ENCODE measurements around the gene PDK3. TPM values are rescaled to one million over a fixed set of nuclear protein-coding genes. Genes with fewer than 3 reads are reported as not detected.

Gene PDK3
- total RNA-seq, 2 experiments from 2014 or later: 28.0 to 29.0 TPM

DNA sequence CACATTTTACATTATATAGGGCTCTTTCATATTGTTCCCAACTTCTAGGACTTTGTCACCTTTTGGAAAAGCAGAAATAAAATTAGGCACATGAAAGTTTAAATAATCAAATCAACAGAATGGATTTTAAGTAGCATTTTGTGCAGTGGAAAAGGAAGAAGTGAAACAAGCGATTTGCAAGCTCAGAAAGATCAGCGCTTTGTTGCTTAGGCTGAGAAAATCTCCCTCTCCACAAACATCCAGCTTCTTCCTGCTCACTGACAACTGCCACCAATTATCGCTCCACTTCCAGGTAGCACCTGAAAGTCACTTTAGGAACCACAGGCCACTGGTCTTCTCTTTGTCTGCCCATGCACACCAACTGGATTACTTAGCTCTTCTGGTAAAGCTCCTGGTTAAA lies 2.0 kb upstream of the PDK3 start:
- DNase-seq: no peak
- Mint-ChIP-seq H3K4me1 (peaks cover 24% of the 10 kb centered on the region), H3K4me3 (no peak overlapping the region), H3K27ac (no peak overlapping the region), H3K27me3 (no peaks in the 10 kb centered on the region), H3K36me3 (ENCODE audit: low read depth) (no peaks in the 10 kb centered on the region), H3K9me3 (no peaks in the 10 kb centered on the region)
- ChIA-PET POLR2A (interaction anchor here (0.9 kb wide), 1 partner anchor 244 kb away, joined by 3 read pairs; no protein-coding TSS in a partner anchor), CTCF (interaction anchor here (4.2 kb wide), 1 partner anchor 36 kb away, joined by 21 read pairs; no protein-coding TSS in a partner anchor)

DNA sequence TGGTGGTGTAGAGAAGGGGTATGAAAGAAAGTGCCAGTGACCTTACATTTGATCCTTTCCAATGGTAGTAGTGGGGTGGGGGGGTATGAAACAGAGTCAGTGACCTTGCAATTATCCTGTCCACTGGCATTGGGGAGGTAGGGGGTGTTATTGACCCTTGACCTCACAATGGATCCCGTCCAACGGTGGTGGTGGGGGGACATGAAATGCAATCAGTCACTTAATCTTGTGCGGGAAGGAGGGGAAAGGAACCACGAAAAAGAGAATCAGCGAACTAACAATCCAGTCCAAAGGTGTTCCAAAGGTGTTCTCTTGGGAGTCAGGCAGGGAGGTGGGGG lies 619 bp upstream of the PDK3 start:
- Mint-ChIP-seq H3K27ac (peak overlapping the region; percentile 83), H3K4me1 (peaks cover 33% of the 10 kb centered on the region), H3K9me3 (no peaks in the 10 kb centered on the region), H3K4me3 (peak overlapping the region; percentile 79), H3K27me3 (no peaks in the 10 kb centered on the region), H3K36me3 (ENCODE audit: low read depth) (no peaks in the 10 kb centered on the region)
- ChIA-PET CTCF (interaction anchor here (1.0 to 4.2 kb wide), 3 partner anchors 15 to 410 kb away, joined by 3 to 21 read pairs (median 19); no protein-coding TSS in a partner anchor), POLR2A (interaction anchor here (0.5 to 7.4 kb wide), 8 partner anchors 8 to 69 kb away, joined by 3 to 99 read pairs (median 6); no protein-coding TSS in a partner anchor)
- DNase-seq: no peak

DNA sequence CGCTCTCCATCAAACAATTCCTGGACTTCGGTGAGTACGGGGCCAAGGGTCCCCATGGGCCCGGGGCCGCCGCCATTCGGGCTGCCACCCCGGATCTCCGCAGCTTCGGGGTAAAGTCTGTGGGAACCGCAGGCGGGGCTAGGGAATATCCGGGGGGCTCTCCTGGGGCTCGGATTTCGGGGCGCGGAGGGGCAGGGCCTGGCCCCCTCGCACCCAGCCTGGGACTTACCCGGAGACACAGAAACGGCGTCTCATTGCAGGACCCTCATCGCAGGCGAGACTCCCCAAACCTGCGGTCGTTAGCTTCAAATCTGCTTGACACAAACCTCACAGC lies 413 bp downstream of the PDK3 start:
- Mint-ChIP-seq H3K9me3 (no peaks in the 10 kb centered on the region), H3K4me3 (peak overlapping the region; percentile 79), H3K4me1 (peaks cover 36% of the 10 kb centered on the region), H3K27ac (peak overlapping the region; percentile 66), H3K36me3 (ENCODE audit: low read depth) (no peaks in the 10 kb centered on the region), H3K27me3 (no peaks in the 10 kb centered on the region)
- POLR2A ChIA-PET: interaction anchor here (1.0 to 7.4 kb wide), 8 partner anchors 9 to 70 kb away, joined by 3 to 99 read pairs (median 7); no protein-coding TSS in a partner anchor
- DNase-seq: no peak
- CTCF ChIA-PET: interaction anchor here (3.0 to 4.2 kb wide), 2 partner anchors 14 to 33 kb away, joined by 19 to 21 read pairs; no protein-coding TSS in a partner anchor

DNA sequence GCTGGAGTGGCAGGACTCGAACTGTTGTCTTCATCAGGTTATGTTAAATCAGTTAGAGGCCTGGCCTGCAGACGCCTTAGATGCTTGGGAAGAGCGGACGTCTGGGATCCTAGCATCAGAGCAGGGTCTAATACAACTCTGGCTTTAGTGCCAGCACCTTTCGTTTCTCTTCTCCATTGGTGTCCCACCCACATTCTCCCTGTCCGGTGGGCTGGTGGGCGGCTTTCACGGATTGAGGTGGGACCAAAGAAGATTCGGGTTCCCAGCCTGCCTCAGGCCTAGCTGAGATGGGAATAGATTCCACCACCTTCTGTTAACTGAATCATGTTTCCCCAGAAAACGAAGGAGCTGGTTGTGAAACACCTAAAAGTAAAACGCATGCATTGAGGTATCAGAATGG lies 939 bp downstream of the PDK3 start:
- DNase-seq: no peak
- Mint-ChIP-seq H3K27me3 (no peaks in the 10 kb centered on the region), H3K27ac (peak overlapping the region; percentile 19), H3K9me3 (no peaks in the 10 kb centered on the region), H3K36me3 (ENCODE audit: low read depth) (no peaks in the 10 kb centered on the region), H3K4me3 (peak overlapping the region; percentile 79), H3K4me1 (peaks cover 39% of the 10 kb centered on the region)
- CTCF ChIA-PET: interaction anchor here (1.0 to 4.2 kb wide), 4 partner anchors 14 to 95 kb away, joined by 3 to 21 read pairs (median 11); no protein-coding TSS in a partner anchor
- POLR2A ChIA-PET: interaction anchor here (1.0 to 7.4 kb wide), 4 partner anchors 9 to 33 kb away, joined by 7 to 99 read pairs (median 12); no protein-coding TSS in a partner anchor

DNA sequence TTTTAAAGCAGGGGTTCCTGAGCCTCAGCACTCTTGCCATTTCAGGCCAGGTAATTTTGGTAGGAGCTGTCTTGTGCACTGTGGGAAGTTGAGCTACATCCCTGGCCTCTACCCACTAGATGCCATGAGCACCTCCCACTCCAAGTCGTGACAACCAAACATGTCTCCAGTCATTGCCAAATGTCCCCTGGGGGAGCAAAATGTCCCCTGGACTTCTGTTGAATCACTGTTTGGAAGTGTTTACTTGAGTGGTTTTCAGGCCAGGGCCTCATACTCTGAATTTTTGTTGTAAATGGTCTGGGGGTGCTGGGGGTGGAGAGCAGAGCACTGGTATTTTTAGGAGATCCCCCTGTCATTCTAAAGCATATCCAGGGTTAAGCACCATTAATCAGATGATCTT lies 3.2 kb downstream of the PDK3 start:
- CTCF ChIA-PET: interaction anchor here (0.8 to 1.3 kb wide), 2 partner anchors 30 to 31 kb away, joined by 3 to 5 read pairs; no protein-coding TSS in a partner anchor
- Mint-ChIP-seq H3K4me1 (peaks cover 50% of the 10 kb centered on the region), H3K4me3 (no peak overlapping the region), H3K27ac (no peak overlapping the region), H3K36me3 (ENCODE audit: low read depth) (no peaks in the 10 kb centered on the region), H3K27me3 (no peaks in the 10 kb centered on the region), H3K9me3 (no peaks in the 10 kb centered on the region)
- POLR2A ChIA-PET: interaction anchor here (0.7 to 7.4 kb wide), 3 partner anchors 11 to 226 kb away, joined by 3 to 99 read pairs (median 5); no protein-coding TSS in a partner anchor
- DNase-seq: no peak

DNA sequence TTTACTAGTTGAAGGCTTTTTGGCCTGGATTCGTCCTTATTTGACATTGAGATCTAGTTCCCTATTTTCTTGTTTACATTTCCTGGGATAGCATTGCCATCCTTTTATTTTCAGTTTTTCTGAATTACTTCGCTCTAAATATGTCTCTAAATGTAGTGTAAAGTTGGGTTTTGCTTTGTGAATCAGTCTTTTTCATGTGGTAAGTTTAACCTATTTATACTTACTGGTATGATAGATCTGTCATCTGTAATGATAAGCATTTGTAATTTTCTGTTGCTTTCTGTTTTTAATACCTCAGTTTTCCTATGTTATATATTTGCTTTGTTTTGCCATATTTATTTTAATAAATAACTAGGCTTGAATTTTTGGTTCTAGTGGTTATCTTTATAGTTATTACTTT lies 6.7 kb downstream of the PDK3 start:
- H3K9me3 Mint-ChIP-seq: no peaks in the 10 kb centered on the region
- peak overlapping the region; percentile 8 for H3K4me3 Mint-ChIP-seq
- POLR2A ChIA-PET: interaction anchor here (7.4 kb wide), 1 partner anchor 7 kb away, joined by 99 read pairs; no protein-coding TSS in a partner anchor
- CTCF ChIA-PET: interaction anchor here (0.7 to 1.2 kb wide), 2 partner anchors 8 to 76 kb away, joined by 3 to 4 read pairs; no protein-coding TSS in a partner anchor
- peaks cover 64% of the 10 kb centered on the region for H3K4me1 Mint-ChIP-seq
- H3K27me3 Mint-ChIP-seq: no peaks in the 10 kb centered on the region
- peak overlapping the region; percentile 36 for H3K27ac Mint-ChIP-seq
- DNase-seq: no peak
- no peaks in the 10 kb centered on the region for H3K36me3 Mint-ChIP-seq (ENCODE audit: low read depth)

DNA sequence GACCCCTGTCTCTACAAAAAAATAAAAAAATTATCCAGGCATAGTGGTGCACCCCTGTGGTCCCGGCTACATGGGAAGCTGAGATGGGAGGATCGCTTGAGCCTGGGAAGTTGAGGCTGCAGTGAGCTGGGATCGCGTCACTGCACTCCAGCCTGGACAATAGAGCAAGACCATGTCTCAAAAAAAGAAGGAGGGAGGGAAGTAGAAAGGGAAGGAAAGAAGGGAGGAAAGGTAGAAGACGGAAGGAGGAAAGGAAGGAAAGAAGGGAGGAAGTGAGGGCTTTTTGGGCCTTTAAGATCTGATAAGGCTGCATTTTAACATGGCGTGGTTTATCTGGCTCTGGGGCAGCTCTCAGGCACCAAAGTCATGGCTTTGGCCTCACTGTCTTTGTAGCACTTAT lies 10.4 kb downstream of the PDK3 start:
- ChIA-PET CTCF (no interaction called here), POLR2A (interaction anchor here (0.7 kb wide), 1 partner anchor 10 kb away, joined by 9 read pairs; the partner anchor contains the start of gene PDK3)
- Mint-ChIP-seq H3K36me3 (ENCODE audit: low read depth) (no peaks in the 10 kb centered on the region), H3K4me3 (no peak overlapping the region), H3K27ac (no peak overlapping the region), H3K27me3 (no peaks in the 10 kb centered on the region), H3K9me3 (no peaks in the 10 kb centered on the region), H3K4me1 (peaks cover 68% of the 10 kb centered on the region)
- no peak for DNase-seq

DNA sequence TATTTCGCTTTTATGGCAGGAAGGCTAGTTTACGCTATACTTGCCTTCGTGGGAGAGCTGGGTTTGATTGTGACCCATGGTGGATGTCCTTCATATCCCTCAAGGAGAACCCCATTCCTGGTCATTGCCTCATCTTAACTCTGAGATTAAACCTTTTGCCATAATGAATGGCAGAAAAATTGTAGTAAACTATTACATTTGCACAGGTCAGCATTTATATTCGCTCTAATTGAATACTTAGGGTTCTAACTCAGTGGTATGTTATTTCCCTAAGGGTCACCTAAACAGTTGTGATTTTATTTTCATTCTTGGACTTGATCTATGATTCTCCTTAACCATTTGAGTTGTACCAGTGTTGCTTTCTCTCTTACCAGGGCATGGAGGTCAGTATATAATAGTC lies 13.4 kb downstream of the PDK3 start:
- peaks cover 78% of the 10 kb centered on the region for H3K4me1 Mint-ChIP-seq
- no peak overlapping the region for H3K4me3 Mint-ChIP-seq
- no peak for DNase-seq
- no peaks in the 10 kb centered on the region for H3K27me3 Mint-ChIP-seq
- H3K27ac Mint-ChIP-seq: peak overlapping the region; percentile 98
- ChIA-PET CTCF (interaction anchor here (0.6 to 5.1 kb wide), 3 partner anchors 13 to 40 kb away, joined by 3 to 29 read pairs (median 19); partner anchors contain the start of gene PDK3), POLR2A (interaction anchor here (0.9 to 4.4 kb wide), 2 partner anchors 10 to 87 kb away, joined by 3 to 99 read pairs; partner anchors contain the start of gene PDK3)
- H3K36me3 Mint-ChIP-seq (ENCODE audit: low read depth): peaks cover 5% of the 10 kb centered on the region
- peaks cover 3% of the 10 kb centered on the region for H3K9me3 Mint-ChIP-seq

DNA sequence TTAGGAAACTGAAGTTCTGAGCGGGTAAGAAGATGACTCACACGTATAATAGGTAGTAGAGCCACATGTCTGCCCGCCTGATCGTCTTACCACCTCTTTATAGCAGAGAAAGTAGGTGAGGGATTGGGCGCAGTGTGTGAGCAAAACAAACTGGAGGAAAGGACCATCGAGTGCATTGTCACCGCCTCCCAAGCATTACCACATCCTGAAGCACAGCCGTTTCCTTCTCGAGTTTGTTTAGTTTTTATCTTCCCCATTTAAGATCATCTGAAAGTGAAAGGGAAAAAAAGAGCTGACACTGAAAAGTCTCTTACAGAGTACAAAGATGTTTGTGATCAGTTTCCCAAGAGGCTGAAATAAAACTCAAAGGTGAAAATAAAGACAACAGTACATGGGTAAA lies 14.8 kb downstream of the PDK3 start:
- no peaks in the 10 kb centered on the region for H3K27me3 Mint-ChIP-seq
- H3K36me3 Mint-ChIP-seq (ENCODE audit: low read depth): peaks cover 5% of the 10 kb centered on the region
- ChIA-PET POLR2A (interaction anchor here (0.7 to 4.4 kb wide), 6 partner anchors 12 to 426 kb away, joined by 3 to 99 read pairs (median 6); partner anchors contain the start of gene PDK3), CTCF (interaction anchor here (0.6 to 5.1 kb wide), 6 partner anchors 8 to 426 kb away, joined by 3 to 29 read pairs (median 4); partner anchors contain the start of gene PDK3)
- peak; percentile 83 for DNase-seq
- H3K27ac Mint-ChIP-seq: peak overlapping the region; percentile 98
- peaks cover 3% of the 10 kb centered on the region for H3K9me3 Mint-ChIP-seq
- H3K4me3 Mint-ChIP-seq: peak overlapping the region; percentile 70
- peaks cover 68% of the 10 kb centered on the region for H3K4me1 Mint-ChIP-seq

DNA sequence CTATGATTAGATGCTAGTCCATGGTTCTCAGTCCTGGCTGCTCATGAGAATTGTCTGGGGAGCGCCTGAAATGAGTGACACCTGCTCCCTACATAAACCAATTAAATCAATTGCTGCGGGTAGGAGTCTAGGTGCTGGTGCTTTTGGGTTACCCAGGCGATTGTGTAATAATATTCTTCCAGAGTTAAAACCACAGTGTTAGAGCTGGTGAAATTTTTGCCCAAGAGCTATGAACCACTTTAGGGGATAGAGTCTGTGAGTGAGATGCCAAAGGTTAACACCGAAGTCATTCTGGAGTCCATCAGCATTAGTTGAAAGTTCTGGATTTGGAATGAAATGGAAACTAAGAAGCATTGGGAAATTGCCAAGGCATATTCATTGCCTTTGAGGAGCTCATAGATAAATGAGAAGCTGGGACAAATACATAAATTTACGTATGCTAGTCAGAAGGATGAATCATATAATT lies 15.3 kb downstream of the PDK3 start:
- Mint-ChIP-seq H3K9me3 (peaks cover 3% of the 10 kb centered on the region), H3K27me3 (no peaks in the 10 kb centered on the region), H3K27ac (peak overlapping the region; percentile 98), H3K36me3 (ENCODE audit: low read depth) (peaks cover 5% of the 10 kb centered on the region), H3K4me1 (peaks cover 63% of the 10 kb centered on the region), H3K4me3 (peak overlapping the region; percentile 70)
- ChIA-PET CTCF (interaction anchor here (0.6 to 5.1 kb wide), 6 partner anchors 9 to 426 kb away, joined by 3 to 29 read pairs (median 4); partner anchors contain the start of gene PDK3), POLR2A (interaction anchor here (0.7 to 4.4 kb wide), 6 partner anchors 12 to 426 kb away, joined by 3 to 99 read pairs (median 6); partner anchors contain the start of gene PDK3)
- no peak for DNase-seq

DNA sequence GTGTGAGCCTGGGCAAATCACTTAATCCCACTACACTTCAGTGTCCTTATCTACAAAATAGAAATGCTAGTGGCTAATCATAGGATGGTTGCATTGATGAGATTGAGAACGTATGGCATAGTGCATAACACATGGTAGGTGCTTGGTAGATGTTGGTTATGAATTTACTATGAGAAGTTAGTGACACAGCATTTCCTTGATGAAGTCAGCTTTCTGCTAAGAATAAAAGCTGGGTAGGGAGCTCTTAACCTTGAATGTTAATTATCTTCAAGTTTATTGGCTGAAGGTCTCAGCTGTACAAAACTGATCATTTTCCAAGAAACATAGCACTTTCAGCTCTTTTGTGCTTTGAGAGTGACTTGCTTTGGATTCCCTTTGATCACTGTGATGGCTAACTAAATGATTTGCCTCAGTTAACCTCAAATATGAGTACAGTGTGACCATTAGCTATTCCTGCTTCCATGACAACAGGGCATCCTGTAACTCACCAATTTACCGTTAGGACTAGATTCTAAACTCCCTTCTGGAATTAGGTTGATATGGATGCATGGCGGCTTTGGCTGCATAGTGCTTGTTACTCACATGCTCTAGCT lies 17.8 kb downstream of the PDK3 start:
- POLR2A ChIA-PET: interaction anchor here (1.2 to 1.5 kb wide), 2 partner anchors 16 to 18 kb away, joined by 3 to 7 read pairs; partner anchors contain the start of gene PDK3
- no peak for DNase-seq

DNA sequence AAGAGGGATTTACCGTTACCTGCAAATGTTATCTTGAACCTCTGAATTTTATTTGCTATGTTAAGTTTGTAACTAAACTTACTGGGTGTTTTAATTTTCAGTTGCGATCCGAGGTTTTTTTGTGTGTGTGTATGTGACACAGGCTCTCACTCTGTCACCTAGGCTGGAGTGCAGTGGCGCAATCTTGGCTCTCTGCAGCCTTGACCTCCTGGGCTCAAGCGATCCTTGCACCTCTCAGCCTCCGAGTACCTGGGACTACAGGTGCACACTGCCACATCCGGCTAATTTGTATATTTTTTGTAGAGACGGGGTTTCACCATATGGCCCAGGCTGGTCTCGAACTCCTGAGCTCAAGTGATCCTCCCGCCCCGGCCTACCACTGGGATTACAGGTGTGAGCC lies 18.5 kb downstream of the PDK3 start:
- H3K27ac Mint-ChIP-seq: no peak overlapping the region
- H3K36me3 Mint-ChIP-seq (ENCODE audit: low read depth): peaks cover 7% of the 10 kb centered on the region
- H3K4me3 Mint-ChIP-seq: no peak overlapping the region
- H3K4me1 Mint-ChIP-seq: peaks cover 39% of the 10 kb centered on the region
- H3K27me3 Mint-ChIP-seq: no peaks in the 10 kb centered on the region
- DNase-seq: no peak
- H3K9me3 Mint-ChIP-seq: peaks cover 3% of the 10 kb centered on the region
- ChIA-PET CTCF (interaction anchor here (5.1 kb wide), 1 partner anchor 15 kb away, joined by 29 read pairs; no protein-coding TSS in a partner anchor), POLR2A (interaction anchor here (1.5 kb wide), 1 partner anchor 19 kb away, joined by 7 read pairs; the partner anchor contains the start of gene PDK3)

More for the DNA sequence above, 17.8 kb downstream of the PDK3 start:
- Mint-ChIP-seq H3K4me1 (peaks cover 43% of the 10 kb centered on the region), H3K27me3 (no peaks in the 10 kb centered on the region), H3K27ac (peak overlapping the region; percentile 40), H3K36me3 (ENCODE audit: low read depth) (peaks cover 5% of the 10 kb centered on the region), H3K9me3 (peaks cover 3% of the 10 kb centered on the region), H3K4me3 (no peak overlapping the region)
- CTCF ChIA-PET: interaction anchor here (5.1 kb wide), 1 partner anchor 16 kb away, joined by 29 read pairs; no protein-coding TSS in a partner anchor

DNA sequence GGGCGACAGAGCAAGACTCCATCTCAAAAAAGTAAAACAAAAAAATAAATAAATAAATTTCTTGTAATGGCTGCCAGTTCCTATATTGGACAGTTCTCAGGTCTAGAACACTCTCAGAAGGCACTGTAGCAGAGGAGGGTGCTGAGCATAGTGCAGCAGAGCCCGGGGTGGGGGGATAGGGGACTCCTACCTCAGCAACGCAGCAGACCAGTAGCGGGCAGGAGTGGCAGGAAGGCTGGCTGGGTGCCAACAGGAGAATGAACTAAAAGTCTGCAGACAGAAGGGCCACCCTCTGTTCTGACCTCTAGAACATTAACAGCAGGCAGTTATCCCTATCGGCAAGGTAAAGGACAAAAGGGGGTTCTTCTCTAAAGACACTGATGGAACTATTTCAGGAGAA lies 20.2 kb downstream of the PDK3 start:
- CTCF ChIA-PET: no interaction called here
- Mint-ChIP-seq H3K9me3 (peaks cover 3% of the 10 kb centered on the region), H3K27ac (no peak overlapping the region), H3K36me3 (ENCODE audit: low read depth) (peaks cover 7% of the 10 kb centered on the region), H3K4me1 (peaks cover 25% of the 10 kb centered on the region), H3K27me3 (no peaks in the 10 kb centered on the region), H3K4me3 (no peak overlapping the region)
- POLR2A ChIA-PET: interaction anchor here (1.2 kb wide), 1 partner anchor 20 kb away, joined by 7 read pairs; the partner anchor contains the start of gene PDK3
- no peak for DNase-seq

All from activated CD4-positive, alpha-beta memory T cell treated with anti-CD3 and anti-CD28 coated beads, Interleukin-2, amount 10 ng/mL, durations not matched to agents 7 days and 5 days (primary cell).